ENCODE measurements around the gene RNF146.

DNA sequence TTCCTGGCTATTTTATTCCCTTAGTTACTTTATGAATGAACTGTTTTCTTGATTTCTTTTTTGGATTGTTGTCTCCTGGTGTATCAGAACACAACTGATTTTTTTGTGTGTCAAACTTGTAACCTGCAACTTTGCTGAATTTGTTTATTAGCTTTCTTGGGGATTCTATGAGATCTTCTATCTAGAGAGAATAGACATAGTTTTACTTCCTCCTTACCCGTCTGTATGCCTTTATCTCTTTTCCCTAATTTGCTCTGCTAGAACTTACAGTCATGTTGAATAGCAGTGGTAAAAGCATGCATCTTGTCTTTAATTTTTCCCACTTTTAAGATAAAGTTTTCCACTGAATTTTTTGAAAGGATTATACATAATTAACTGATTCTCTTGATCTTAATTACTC, 13.2 kb downstream of the RNF146 start:
- TF ChIP-seq POLR2A (IDR thresholded peaks at IDR 0.05) (no peak), POLR2AphosphoS5 (IDR thresholded peaks at IDR 0.05) (no peak)
- TF ChIP-seq, protein P1, sequence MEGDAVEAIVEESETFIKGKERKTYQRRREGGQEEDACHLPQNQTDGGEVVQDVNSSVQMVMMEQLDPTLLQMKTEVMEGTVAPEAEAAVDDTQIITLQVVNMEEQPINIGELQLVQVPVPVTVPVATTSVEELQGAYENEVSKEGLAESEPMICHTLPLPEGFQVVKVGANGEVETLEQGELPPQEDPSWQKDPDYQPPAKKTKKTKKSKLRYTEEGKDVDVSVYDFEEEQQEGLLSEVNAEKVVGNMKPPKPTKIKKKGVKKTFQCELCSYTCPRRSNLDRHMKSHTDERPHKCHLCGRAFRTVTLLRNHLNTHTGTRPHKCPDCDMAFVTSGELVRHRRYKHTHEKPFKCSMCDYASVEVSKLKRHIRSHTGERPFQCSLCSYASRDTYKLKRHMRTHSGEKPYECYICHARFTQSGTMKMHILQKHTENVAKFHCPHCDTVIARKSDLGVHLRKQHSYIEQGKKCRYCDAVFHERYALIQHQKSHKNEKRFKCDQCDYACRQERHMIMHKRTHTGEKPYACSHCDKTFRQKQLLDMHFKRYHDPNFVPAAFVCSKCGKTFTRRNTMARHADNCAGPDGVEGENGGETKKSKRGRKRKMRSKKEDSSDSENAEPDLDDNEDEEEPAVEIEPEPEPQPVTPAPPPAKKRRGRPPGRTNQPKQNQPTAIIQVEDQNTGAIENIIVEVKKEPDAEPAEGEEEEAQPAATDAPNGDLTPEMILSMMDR (IDR thresholded peaks at IDR 0.05), result no peak
